DLD1 (cell line): ENCODE measurements around the gene SPTAN1.
"Not testable (repeated sequence)": the region's sequence is repeated elsewhere in the genome, so short reads cannot be mapped to it uniquely, and the experiment has no call there.

Experiments used
- in situ Hi-C: cut with HindIII; loops from 2 replicates; pipeline ENCODE4 v1.10.0; 2017; ENCODE audit warnings: low sequenced_read_pairs

SPTAN1 gene

GRCh38 chr9:128629852-128630545 lies 77.6 kb downstream of the SPTAN1 start:
- in situ Hi-C loops = loop anchor here (10.0 kb wide), 1 partner anchor 55 kb away; no protein-coding TSS in a partner anchor

GRCh38 chr9:128631636-128632035 lies 79.2 kb downstream of the SPTAN1 start:
- in situ Hi-C loops = no loop called here

GRCh38 chr9:128632066-128632465 lies 79.7 kb downstream of the SPTAN1 start:
- in situ Hi-C loops = no loop called here

- in situ Hi-C loops = no loop called here
Measured at GRCh38 chr9:128632486-128632885, 80.1 kb downstream of the SPTAN1 start.

- in situ Hi-C loops = no loop called here
Measured at GRCh38 chr9:128633057-128633456, 80.7 kb downstream of the SPTAN1 start.

GRCh38 chr9:128633601-128634000 lies 81.2 kb downstream of the SPTAN1 start:
- in situ Hi-C loops = no loop called here

GRCh38 chr9:128634111-128634510 lies 81.7 kb downstream of the SPTAN1 start:
- in situ Hi-C loops = no loop called here

GRCh38 chr9:128634651-128635262 lies 82.4 kb downstream of the SPTAN1 start:
- in situ Hi-C loops = no loop called here

GRCh38 chr9:128635266-128636023 lies 83.1 kb downstream of the SPTAN1 start:
- in situ Hi-C loops = no loop called here

GRCh38 chr9:128636024-128636390 lies 83.6 kb downstream of the SPTAN1 start:
- in situ Hi-C loops = no loop called here

- in situ Hi-C loops = no loop called here
Measured at GRCh38 chr9:128636556-128637530, 84.5 kb downstream of the SPTAN1 start.

- in situ Hi-C loops = no loop called here
Measured at GRCh38 chr9:128637656-128638055, 85.3 kb downstream of the SPTAN1 start.

- in situ Hi-C loops = no loop called here
Measured at GRCh38 chr9:128638580-128638979, 86.2 kb downstream of the SPTAN1 start.

- in situ Hi-C loops = no loop called here
Measured at GRCh38 chr9:128640603-128641002, 88.2 kb downstream of the SPTAN1 start.

- in situ Hi-C loops = no loop called here
Measured at GRCh38 chr9:128642675-128643245, 90.4 kb downstream of the SPTAN1 start.

GRCh38 chr9:128643519-128644300 lies 91.3 kb downstream of the SPTAN1 start:
- in situ Hi-C loops = no loop called here

- in situ Hi-C loops = not testable (repeated sequence)
Measured at GRCh38 chr9:128648206-128648605, 95.8 kb downstream of the SPTAN1 start.

GRCh38 chr9:128651798-128652197 lies 99.4 kb downstream of the SPTAN1 start:
- in situ Hi-C loops = no loop called here

GRCh38 chr9:128653908-128654307 lies 101.5 kb downstream of the SPTAN1 start:
- in situ Hi-C loops = no loop called here

GRCh38 chr9:128654481-128654880 lies 102.1 kb downstream of the SPTAN1 start:
- in situ Hi-C loops = no loop called here
